Measurements from ENCODE around the gene OGFR. TPM values are rescaled to one million over a fixed set of nuclear protein-coding genes. Genes with fewer than 3 reads are reported as not detected.

Gene OGFR
- total RNA-seq, 1 experiment from 2014 or later, result 84.7 TPM

- Mint-ChIP-seq H3K27ac (ENCODE audit: unreplicated experiment) (no peak overlapping the region), H3K9me3 (ENCODE audit: unreplicated experiment) (peaks cover 11% of the 10 kb centered on the region), H3K27me3 (ENCODE audit: insufficient read depth, unreplicated experiment) (peaks cover 10% of the 10 kb centered on the region), H3K4me1 (ENCODE audit: low read depth, unreplicated experiment) (peaks cover 7% of the 10 kb centered on the region), H3K4me3 (ENCODE audit: unreplicated experiment) (no peak overlapping the region), H3K36me3 (ENCODE audit: insufficient read depth, unreplicated experiment) (no peaks in the 10 kb centered on the region)
- ChIA-PET CTCF (interaction anchor here (0.7 to 0.9 kb wide), 4 partner anchors 10 to 68 kb away, joined by 3 to 4 read pairs (median 3); no protein-coding TSS in a partner anchor), POLR2A (no interaction called here)
- intact Hi-C loops (cut with micrococcal nuclease; ENCODE audit: unreplicated experiment), result no loop called here
- Histone ChIP-seq H3K4me1 (peaks cover 11% of the 10 kb centered on the region), H3K27me3 (replicated peaks; ENCODE audit: control insufficient read depth, insufficient read depth, low read length) (peaks cover 2% of the 10 kb centered on the region), H3K36me3 (ENCODE audit: control insufficient read depth, insufficient read depth, low read length) (no peaks in the 10 kb centered on the region), H3K9me3 (0 out of 2 replicates have a peak, but pooled peaks cover 4% of the 10 kb centered on the region), H3K4me3 (ENCODE audit: low read depth, low read length) (no peak overlapping the region)
- no peak for DNase-seq
- TF ChIP-seq CTCF (IDR thresholded peaks at IDR 0.05; ENCODE audit: insufficient read depth in 1 of 2, low read depth in 1 of 2, low read length in 1 of 2, severe bottlenecking in 1 of 2, unreplicated experiment in 1 of 2), result no peak
- no TSS peak for BruUV-seq (replicated peaks)
Observed at GRCh38 chr20:62772990-62773844, 31.4 kb upstream of the OGFR start.

GRCh38 chr20:62773845-62774714 is 30.6 kb upstream of the OGFR start:
- H3K36me3 Mint-ChIP-seq (ENCODE audit: insufficient read depth, unreplicated experiment), result no peaks in the 10 kb centered on the region
- no peak overlapping the region for H3K4me3 Mint-ChIP-seq (ENCODE audit: unreplicated experiment)

More at GRCh38 chr20:62773845-62774714, 30.6 kb upstream of the OGFR start:
- no peak for DNase-seq
- TF ChIP-seq CTCF (IDR thresholded peaks at IDR 0.05; ENCODE audit: insufficient read depth in 1 of 2, low read depth in 1 of 2, low read length in 1 of 2, severe bottlenecking in 1 of 2, unreplicated experiment in 1 of 2), result no peak
- intact Hi-C loops (cut with micrococcal nuclease; ENCODE audit: unreplicated experiment), result no loop called here
- POLR2A ChIA-PET, result no interaction called here
- Histone ChIP-seq H3K4me3 (ENCODE audit: low read depth, low read length) (no peak overlapping the region), H3K27me3 (replicated peaks; ENCODE audit: control insufficient read depth, insufficient read depth, low read length) (peaks cover 2% of the 10 kb centered on the region), H3K9me3 (0 out of 2 replicates have a peak, but pooled peaks cover 4% of the 10 kb centered on the region), H3K4me1 (peaks cover 2% of the 10 kb centered on the region), H3K36me3 (ENCODE audit: control insufficient read depth, insufficient read depth, low read length) (no peaks in the 10 kb centered on the region)
- peaks cover 10% of the 10 kb centered on the region for H3K27me3 Mint-ChIP-seq (ENCODE audit: insufficient read depth, unreplicated experiment)
- H3K27ac Mint-ChIP-seq (ENCODE audit: unreplicated experiment), result no peak overlapping the region
- no TSS peak for BruUV-seq (replicated peaks)
- peaks cover 7% of the 10 kb centered on the region for H3K4me1 Mint-ChIP-seq (ENCODE audit: low read depth, unreplicated experiment)
- CTCF ChIA-PET, result interaction anchor here (0.9 kb wide), 1 partner anchor 20 kb away, joined by 3 read pairs; no protein-coding TSS in a partner anchor
- H3K9me3 Mint-ChIP-seq (ENCODE audit: unreplicated experiment), result peaks cover 11% of the 10 kb centered on the region

Data from Caco-2 (cell line).